ENCODE measurements around the gene SLC15A3. TPM values are rescaled to one million over a fixed set of nuclear protein-coding genes. Genes with fewer than 3 reads are reported as not detected.
A peak's percentile ranks its signal among the peaks of the same experiment; 100 is the strongest.

SLC15A3 gene
- total RNA-seq, 2 experiments from 2014 or later = 12.6 to 41.4 TPM

DNA sequence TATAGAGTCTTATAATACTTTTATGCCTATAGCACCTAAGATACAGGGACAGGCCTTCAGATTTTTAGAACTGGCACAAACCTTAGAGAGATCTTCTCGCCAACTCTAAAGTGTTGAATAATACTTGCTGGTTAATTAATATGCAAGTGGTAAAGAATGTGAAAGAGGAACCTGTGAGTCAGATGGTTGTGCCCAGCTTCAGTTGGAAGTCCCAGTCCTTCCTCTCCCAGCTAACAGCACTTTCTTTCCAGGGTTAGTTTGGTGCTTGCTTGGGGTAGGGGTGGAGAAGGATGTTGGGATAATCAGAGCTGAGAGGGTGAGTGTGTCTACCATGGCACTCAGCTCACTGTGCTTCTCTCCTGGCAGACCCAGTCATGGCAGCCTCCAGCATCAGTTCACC is 32.7 kb downstream of the SLC15A3 start:
- H3K79me2 ChIP-seq (ENCODE audit: insufficient read depth, low read depth, low read length) = peaks cover 55% of the 10 kb centered on the region
- DNase-seq (ENCODE audit: low spot score) = no peak
- peak overlapping the region; percentile 46 for H3K4me2 ChIP-seq (ENCODE audit: low read length)
- ChIA-PET POLR2A (interaction anchor here (0.9 to 1.2 kb wide), 3 partner anchors 12 to 34 kb away, joined by 3 to 5 read pairs (median 4); no protein-coding TSS in a partner anchor), CTCF (ENCODE audit: unreplicated experiment) (interaction anchor here (1.5 kb wide), 1 partner anchor 10 kb away, joined by 6 read pairs; no protein-coding TSS in a partner anchor)
- H3K4me1 ChIP-seq (ENCODE audit: insufficient read depth, low read length, poor library complexity, severe bottlenecking) = peaks cover 40% of the 10 kb centered on the region
- TF ChIP-seq, protein P1, sequence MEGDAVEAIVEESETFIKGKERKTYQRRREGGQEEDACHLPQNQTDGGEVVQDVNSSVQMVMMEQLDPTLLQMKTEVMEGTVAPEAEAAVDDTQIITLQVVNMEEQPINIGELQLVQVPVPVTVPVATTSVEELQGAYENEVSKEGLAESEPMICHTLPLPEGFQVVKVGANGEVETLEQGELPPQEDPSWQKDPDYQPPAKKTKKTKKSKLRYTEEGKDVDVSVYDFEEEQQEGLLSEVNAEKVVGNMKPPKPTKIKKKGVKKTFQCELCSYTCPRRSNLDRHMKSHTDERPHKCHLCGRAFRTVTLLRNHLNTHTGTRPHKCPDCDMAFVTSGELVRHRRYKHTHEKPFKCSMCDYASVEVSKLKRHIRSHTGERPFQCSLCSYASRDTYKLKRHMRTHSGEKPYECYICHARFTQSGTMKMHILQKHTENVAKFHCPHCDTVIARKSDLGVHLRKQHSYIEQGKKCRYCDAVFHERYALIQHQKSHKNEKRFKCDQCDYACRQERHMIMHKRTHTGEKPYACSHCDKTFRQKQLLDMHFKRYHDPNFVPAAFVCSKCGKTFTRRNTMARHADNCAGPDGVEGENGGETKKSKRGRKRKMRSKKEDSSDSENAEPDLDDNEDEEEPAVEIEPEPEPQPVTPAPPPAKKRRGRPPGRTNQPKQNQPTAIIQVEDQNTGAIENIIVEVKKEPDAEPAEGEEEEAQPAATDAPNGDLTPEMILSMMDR (conservative IDR thresholded peaks at IDR 0.05; ENCODE audit: low read length) = no peak
- TF ChIP-seq EZH2phosphoT487 (IDR thresholded peaks at IDR 0.05; ENCODE audit: borderline replicate concordance, low read depth, low read length) = no peak
- H3K36me3 ChIP-seq (ENCODE audit: insufficient read depth, low read length) = peaks cover 79% of the 10 kb centered on the region
- H3K27ac ChIP-seq (ENCODE audit: low read depth, low read length, poor library complexity, severe bottlenecking) = no peak overlapping the region
- H3K9me2 ChIP-seq (ENCODE audit: insufficient read depth, low read length) = no peaks in the 10 kb centered on the region
- no TSS peak for BruUV-seq (replicated peaks)
- H2AFZ ChIP-seq (ENCODE audit: low read length) = no peak overlapping the region
- intact Hi-C loops (cut with micrococcal nuclease; ENCODE audit: unreplicated experiment) = no loop called here
- H3K4me3 ChIP-seq (ENCODE audit: low read depth, low read length, poor library complexity, severe bottlenecking) = no peak overlapping the region
- H4K20me1 ChIP-seq (ENCODE audit: insufficient read depth, low read length) = peaks cover 13% of the 10 kb centered on the region; the same call in 1 of the 2 replicates
- H3K9me3 ChIP-seq (ENCODE audit: low read length) = no peaks in the 10 kb centered on the region

DNA sequence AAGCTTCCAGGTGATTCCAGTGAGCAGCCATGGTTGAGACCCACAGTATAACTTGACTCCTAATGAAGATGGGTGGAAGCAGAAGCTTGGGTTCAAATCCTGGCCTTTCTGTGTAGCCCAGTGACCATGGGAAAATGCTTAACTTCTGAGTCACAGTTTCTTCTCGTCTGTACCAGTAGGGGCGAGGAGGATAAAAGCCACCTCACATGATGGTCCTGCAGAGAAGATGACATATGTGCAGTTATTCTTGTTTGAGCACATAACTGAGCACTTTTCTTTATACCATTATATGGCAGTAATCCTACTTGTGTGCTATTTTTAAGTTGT is 33.1 kb downstream of the SLC15A3 start:
- no peak overlapping the region for H3K27ac ChIP-seq (ENCODE audit: low read depth, low read length, poor library complexity, severe bottlenecking)
- DNase-seq (ENCODE audit: low spot score) = no peak
- no peak overlapping the region for H2AFZ ChIP-seq (ENCODE audit: low read length)
- H3K4me3 ChIP-seq (ENCODE audit: low read depth, low read length, poor library complexity, severe bottlenecking) = no peak overlapping the region
- H3K79me2 ChIP-seq (ENCODE audit: insufficient read depth, low read depth, low read length) = peaks cover 57% of the 10 kb centered on the region
- peaks cover 79% of the 10 kb centered on the region for H3K36me3 ChIP-seq (ENCODE audit: insufficient read depth, low read length)
- peak overlapping the region; percentile 46 for H3K4me2 ChIP-seq (ENCODE audit: low read length)
- POLR2A ChIA-PET = interaction anchor here (0.9 to 1.2 kb wide), 3 partner anchors 11 to 34 kb away, joined by 3 to 5 read pairs (median 4); no protein-coding TSS in a partner anchor
- H3K9me3 ChIP-seq (ENCODE audit: low read length) = no peaks in the 10 kb centered on the region
- H4K20me1 ChIP-seq (ENCODE audit: insufficient read depth, low read length) = peaks cover 13% of the 10 kb centered on the region; the same call in 1 of the 2 replicates
- no TSS peak for BruUV-seq (replicated peaks)
- no peak for TF ChIP-seq EZH2phosphoT487 (IDR thresholded peaks at IDR 0.05; ENCODE audit: borderline replicate concordance, low read depth, low read length)
- TF ChIP-seq, protein P1 (conservative IDR thresholded peaks at IDR 0.05; ENCODE audit: low read length) = 0 out of 2 replicates have a peak, but pooled peaks have one; percentile 8
- H3K4me1 ChIP-seq (ENCODE audit: insufficient read depth, low read length, poor library complexity, severe bottlenecking) = peaks cover 36% of the 10 kb centered on the region
- intact Hi-C loops (cut with micrococcal nuclease; ENCODE audit: unreplicated experiment) = no loop called here
- CTCF ChIA-PET (ENCODE audit: unreplicated experiment) = interaction anchor here (1.5 kb wide), 1 partner anchor 11 kb away, joined by 6 read pairs; no protein-coding TSS in a partner anchor
- no peaks in the 10 kb centered on the region for H3K9me2 ChIP-seq (ENCODE audit: insufficient read depth, low read length)

DNA sequence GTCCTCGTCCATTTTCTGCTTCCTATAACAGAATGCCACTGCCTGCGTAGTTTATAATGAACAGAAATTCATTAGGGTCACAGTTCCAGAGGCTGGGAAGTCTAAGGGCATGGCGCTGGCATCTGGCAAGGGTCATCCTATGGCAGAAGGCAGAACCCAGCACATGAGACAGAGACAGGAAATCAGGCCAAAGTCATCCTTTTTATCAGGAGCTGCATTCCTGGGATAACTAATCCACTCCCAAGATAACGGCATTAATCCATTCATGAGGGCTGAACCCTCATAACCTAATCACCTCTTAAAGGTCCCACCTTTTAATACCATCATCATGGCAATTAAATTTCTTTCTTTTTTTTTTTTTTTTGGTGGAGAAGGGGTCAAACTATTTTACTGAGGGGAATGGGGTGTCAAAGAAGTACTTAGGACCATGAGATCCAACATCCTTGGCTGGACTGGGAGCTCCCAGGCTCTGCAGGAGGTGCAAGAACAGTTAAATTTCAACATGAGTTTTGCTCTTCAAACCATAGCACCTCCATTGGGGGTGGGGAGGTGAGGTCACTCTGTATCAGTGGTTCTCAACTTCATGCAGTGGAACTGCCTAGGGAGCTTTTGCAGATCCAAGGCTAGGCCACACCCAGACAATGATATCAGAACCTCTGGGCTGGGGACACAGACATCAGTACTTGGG is 33.6 kb downstream of the SLC15A3 start:
- TF ChIP-seq, protein P1 (conservative IDR thresholded peaks at IDR 0.05; ENCODE audit: low read length) = no peak
- no peak for TF ChIP-seq EZH2phosphoT487 (IDR thresholded peaks at IDR 0.05; ENCODE audit: borderline replicate concordance, low read depth, low read length)
- DNase-seq (ENCODE audit: low spot score) = no peak
- Histone ChIP-seq H3K79me2 (ENCODE audit: insufficient read depth, low read depth, low read length) (peaks cover 57% of the 10 kb centered on the region), H3K4me3 (ENCODE audit: low read depth, low read length, poor library complexity, severe bottlenecking) (no peak overlapping the region), H3K9me3 (ENCODE audit: low read length) (no peaks in the 10 kb centered on the region), H3K4me1 (ENCODE audit: insufficient read depth, low read length, poor library complexity, severe bottlenecking) (peaks cover 35% of the 10 kb centered on the region), H3K27ac (ENCODE audit: low read depth, low read length, poor library complexity, severe bottlenecking) (no peak overlapping the region), H3K4me2 (ENCODE audit: low read length) (peak overlapping the region; percentile 46; the same call in 1 of the 2 replicates), H3K9me2 (ENCODE audit: insufficient read depth, low read length) (no peaks in the 10 kb centered on the region), H3K36me3 (ENCODE audit: insufficient read depth, low read length) (peaks cover 75% of the 10 kb centered on the region), H4K20me1 (ENCODE audit: insufficient read depth, low read length) (peaks cover 13% of the 10 kb centered on the region; the same call in 1 of the 2 replicates), H2AFZ (ENCODE audit: low read length) (no peak overlapping the region)
- intact Hi-C loops (cut with micrococcal nuclease; ENCODE audit: unreplicated experiment) = no loop called here
- BruUV-seq (replicated peaks) = no TSS peak
- CTCF ChIA-PET (ENCODE audit: unreplicated experiment) = interaction anchor here (1.5 kb wide), 1 partner anchor 11 kb away, joined by 6 read pairs; no protein-coding TSS in a partner anchor
- POLR2A ChIA-PET = interaction anchor here (0.9 to 1.2 kb wide), 2 partner anchors 11 to 14 kb away, joined by 3 to 4 read pairs; no protein-coding TSS in a partner anchor

All from OCI-LY7 (cell line).